ENCODE measurements around the gene ABCC8. TPM values are rescaled to one million over a fixed set of nuclear protein-coding genes. Genes with fewer than 3 reads are reported as not detected.

ABCC8 gene
- total and polyA plus RNA-seq, 5 donors from 2014 or later = not detected

DNA sequence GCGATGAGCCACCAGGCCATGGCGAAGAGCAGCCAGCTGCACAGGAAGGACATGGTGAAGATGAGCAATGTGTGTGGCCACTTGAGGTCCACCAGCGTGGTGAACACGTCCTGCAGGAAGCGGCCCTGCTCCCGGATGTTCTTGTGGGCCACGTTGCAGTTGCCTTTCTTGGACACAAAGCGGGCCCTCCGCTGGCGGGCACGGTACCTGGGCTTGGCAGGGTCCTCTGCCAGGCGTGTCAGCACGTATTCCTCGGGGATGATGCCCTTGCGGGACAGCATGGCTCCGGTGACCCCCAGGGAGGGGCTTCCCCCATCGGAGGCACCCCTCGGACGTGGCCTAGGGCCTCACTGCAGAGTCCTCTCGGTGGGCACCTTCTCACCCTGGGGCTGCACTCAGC lies 88.8 kb downstream of the ABCC8 start:
- no peaks in the 10 kb centered on the region for H3K9me3 ChIP-seq (ENCODE audit: control insufficient read depth in 2 of 2, low read length in 2 of 2)
- H3K27ac ChIP-seq (ENCODE audit: insufficient read depth, low read length, poor library complexity, severe bottlenecking) = no peak overlapping the region
- Mint-ChIP-seq H3K4me1 (peaks cover 0 to 14% (median 5%) of the 10 kb centered on the region in 4 donors), H3K4me3 (peak overlapping the region in 3 of 4 donors; percentile 77 to 84 (median 78)), H3K9me3 (no peaks in the 10 kb centered on the region), H3K27ac (no peak overlapping the region), H3K36me3 (no peaks in the 10 kb centered on the region), H3K27me3 (peaks cover 18% of the 10 kb centered on the region)
- H3K36me3 ChIP-seq (ENCODE audit: control insufficient read depth, insufficient read depth, low read length) = no peaks in the 10 kb centered on the region
- DNase-seq (no peak), ATAC-seq (ENCODE audit: low read depth in 2 of 2) (no peak)
- H3K4me3 ChIP-seq (ENCODE audit: low read depth, low read length) = no peak overlapping the region
- peaks cover 11% of the 10 kb centered on the region for H3K4me1 ChIP-seq (ENCODE audit: control insufficient read depth, insufficient read depth, low read length, poor library complexity, severe bottlenecking)
- no peaks in the 10 kb centered on the region for H3K27me3 ChIP-seq (ENCODE audit: control insufficient read depth, insufficient read depth, low read length)

DNA sequence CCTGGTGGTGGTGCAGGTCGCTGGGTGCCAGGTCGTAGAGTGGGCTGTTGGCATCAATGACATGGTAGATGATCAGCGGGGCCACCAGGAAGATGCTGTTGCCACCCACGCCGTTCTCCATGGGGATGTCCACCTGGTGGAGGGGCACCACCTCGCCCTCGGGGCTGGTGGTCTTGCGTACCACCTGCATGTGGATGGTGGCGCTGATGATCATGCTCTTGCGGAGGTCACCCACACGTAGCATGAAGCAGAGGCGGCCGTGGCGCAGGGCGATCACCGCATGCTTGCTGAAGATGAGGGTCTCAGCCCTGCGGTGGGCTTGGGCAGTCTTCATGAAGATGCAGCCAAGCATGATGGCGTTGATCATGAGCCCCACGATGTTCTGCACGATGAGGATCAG lies 89.4 kb downstream of the ABCC8 start:
- no peak overlapping the region for H3K27ac Mint-ChIP-seq

DNA sequence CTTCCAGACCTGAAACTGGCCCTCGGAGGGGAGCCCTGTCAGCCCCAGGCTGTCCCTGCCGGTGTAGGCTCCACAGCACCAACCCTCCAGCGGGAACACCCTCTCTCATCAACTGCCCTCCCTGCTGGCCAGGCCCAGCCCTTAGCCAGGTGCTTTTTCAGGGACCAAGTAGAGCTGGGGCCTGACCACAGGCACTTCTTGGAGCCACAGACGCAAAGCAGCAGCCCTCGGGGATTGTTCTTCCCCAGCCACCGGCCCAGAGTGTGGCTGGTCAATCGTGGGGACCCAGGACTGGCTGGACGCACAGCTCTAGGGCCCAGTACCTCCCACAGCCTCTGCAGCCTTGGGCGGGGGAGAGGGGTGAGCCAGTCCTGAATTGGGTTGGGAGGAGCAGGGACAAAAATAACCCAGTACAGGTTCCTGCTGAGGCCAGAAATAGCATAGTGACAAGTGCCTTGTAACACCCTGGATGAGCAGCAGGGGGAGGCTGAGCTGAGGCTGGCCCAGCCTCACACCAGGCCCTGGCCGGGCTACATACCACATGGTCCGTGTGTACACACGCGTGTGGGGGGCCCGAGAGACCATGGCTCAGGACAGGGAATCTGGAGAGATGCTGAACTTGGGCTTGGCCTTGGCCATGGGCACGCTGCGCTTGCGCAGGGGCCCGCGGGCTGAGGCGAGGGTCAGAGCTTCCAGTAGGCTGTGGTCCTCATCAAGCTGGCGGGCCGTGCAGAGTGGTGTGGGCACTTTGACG lies 90.1 kb downstream of the ABCC8 start:
- ATAC-seq (ENCODE audit: low read depth in 2 of 2) (no peak), DNase-seq (peak in 1 of 3 donors; percentile 65)
- no peaks in the 10 kb centered on the region for H3K9me3 Mint-ChIP-seq
- no peak overlapping the region for H3K27ac Mint-ChIP-seq
- peaks cover 11% of the 10 kb centered on the region for H3K4me1 ChIP-seq (ENCODE audit: control insufficient read depth, insufficient read depth, low read length, poor library complexity, severe bottlenecking)
- H3K36me3 ChIP-seq (ENCODE audit: control insufficient read depth, insufficient read depth, low read length) = no peaks in the 10 kb centered on the region
- peaks cover 0 to 14% (median 5%) of the 10 kb centered on the region in 4 donors for H3K4me1 Mint-ChIP-seq
- H3K27ac ChIP-seq (ENCODE audit: insufficient read depth, low read length, poor library complexity, severe bottlenecking) = no peak overlapping the region
- no peaks in the 10 kb centered on the region for H3K27me3 ChIP-seq (ENCODE audit: control insufficient read depth, insufficient read depth, low read length)
- no peaks in the 10 kb centered on the region for H3K9me3 ChIP-seq (ENCODE audit: control insufficient read depth in 2 of 2, low read length in 2 of 2)
- peak overlapping the region in 1 of 4 donors; percentile 35 for H3K4me3 Mint-ChIP-seq
- H3K4me3 ChIP-seq (ENCODE audit: low read depth, low read length) = no peak overlapping the region
- peaks cover 17% of the 10 kb centered on the region for H3K27me3 Mint-ChIP-seq
- no peaks in the 10 kb centered on the region for H3K36me3 Mint-ChIP-seq

More for the DNA sequence above, 89.4 kb downstream of the ABCC8 start:
- Mint-ChIP-seq H3K4me3 (peak overlapping the region in 3 of 4 donors; percentile 68 to 84 (median 69)), H3K36me3 (no peaks in the 10 kb centered on the region), H3K9me3 (no peaks in the 10 kb centered on the region), H3K27me3 (peaks cover 18% of the 10 kb centered on the region), H3K4me1 (peaks cover 0 to 14% (median 5%) of the 10 kb centered on the region in 4 donors)
- Histone ChIP-seq H3K4me3 (ENCODE audit: low read depth, low read length) (no peak overlapping the region), H3K4me1 (ENCODE audit: control insufficient read depth, insufficient read depth, low read length, poor library complexity, severe bottlenecking) (peaks cover 11% of the 10 kb centered on the region), H3K9me3 (ENCODE audit: control insufficient read depth in 2 of 2, low read length in 2 of 2) (no peaks in the 10 kb centered on the region), H3K27me3 (ENCODE audit: control insufficient read depth, insufficient read depth, low read length) (no peaks in the 10 kb centered on the region), H3K27ac (ENCODE audit: insufficient read depth, low read length, poor library complexity, severe bottlenecking) (no peak overlapping the region), H3K36me3 (ENCODE audit: control insufficient read depth, insufficient read depth, low read length) (no peaks in the 10 kb centered on the region)
- no peak for DNase-seq
- no peak for ATAC-seq (ENCODE audit: low read depth in 2 of 2)

DNA sequence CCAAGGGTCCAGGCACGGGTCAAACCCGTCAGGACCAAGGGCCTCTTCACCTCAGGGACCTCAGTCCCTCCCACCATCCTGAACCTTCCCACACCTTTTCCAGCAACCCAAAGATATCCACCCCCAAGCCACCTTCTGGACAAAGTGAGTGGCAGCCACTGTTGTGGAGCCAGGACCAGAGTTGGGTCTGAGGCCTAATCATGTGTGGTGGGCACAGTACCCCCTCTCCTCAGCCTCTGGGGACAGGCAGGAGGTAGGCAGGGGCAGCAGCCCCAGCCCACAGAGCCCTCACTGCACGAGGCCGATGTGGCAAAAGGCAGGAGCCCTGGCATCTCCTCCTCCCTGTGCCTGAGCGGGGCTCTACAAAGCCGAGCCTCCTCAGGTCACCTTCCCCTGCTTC lies 90.7 kb downstream of the ABCC8 start:
- H3K4me1 Mint-ChIP-seq = peaks cover 0 to 14% (median 5%) of the 10 kb centered on the region in 4 donors
- Histone ChIP-seq H3K36me3 (ENCODE audit: control insufficient read depth, insufficient read depth, low read length) (no peaks in the 10 kb centered on the region), H3K9me3 (ENCODE audit: control insufficient read depth in 2 of 2, low read length in 2 of 2) (no peaks in the 10 kb centered on the region), H3K4me3 (ENCODE audit: low read depth, low read length) (no peak overlapping the region), H3K27ac (ENCODE audit: insufficient read depth, low read length, poor library complexity, severe bottlenecking) (no peak overlapping the region), H3K4me1 (ENCODE audit: control insufficient read depth, insufficient read depth, low read length, poor library complexity, severe bottlenecking) (peaks cover 11% of the 10 kb centered on the region), H3K27me3 (ENCODE audit: control insufficient read depth, insufficient read depth, low read length) (no peaks in the 10 kb centered on the region)
- no peak overlapping the region for H3K27ac Mint-ChIP-seq
- H3K27me3 Mint-ChIP-seq = peaks cover 11% of the 10 kb centered on the region
- no peak overlapping the region for H3K4me3 Mint-ChIP-seq
- no peak for DNase-seq
- no peaks in the 10 kb centered on the region for H3K9me3 Mint-ChIP-seq
- H3K36me3 Mint-ChIP-seq = no peaks in the 10 kb centered on the region
- ATAC-seq (ENCODE audit: low read depth in 2 of 2) = no peak

DNA sequence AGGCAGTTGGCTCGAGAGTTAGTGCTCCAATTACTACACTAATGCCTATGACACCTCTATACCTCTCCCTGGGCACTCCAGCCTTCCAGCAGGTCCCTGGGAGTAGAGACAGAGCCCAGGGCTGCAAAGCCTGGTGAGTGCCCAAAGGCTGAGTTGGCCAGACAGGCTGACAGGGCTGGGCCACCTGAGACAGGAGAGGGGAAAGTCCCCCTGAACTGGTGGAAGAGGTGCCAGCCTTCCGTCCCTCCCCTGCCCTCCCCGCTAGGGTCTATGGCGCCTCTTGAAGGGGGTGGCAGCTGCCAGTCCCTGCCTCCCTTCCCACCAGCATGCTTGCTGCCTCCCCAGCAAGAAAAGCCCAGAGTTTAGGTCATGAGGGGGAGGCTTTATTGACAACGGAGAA lies 91.2 kb downstream of the ABCC8 start:
- no peak for DNase-seq
- Histone ChIP-seq H3K36me3 (ENCODE audit: control insufficient read depth, insufficient read depth, low read length) (no peaks in the 10 kb centered on the region), H3K4me1 (ENCODE audit: control insufficient read depth, insufficient read depth, low read length, poor library complexity, severe bottlenecking) (peaks cover 11% of the 10 kb centered on the region), H3K4me3 (ENCODE audit: low read depth, low read length) (no peak overlapping the region), H3K27me3 (ENCODE audit: control insufficient read depth, insufficient read depth, low read length) (no peaks in the 10 kb centered on the region), H3K27ac (ENCODE audit: insufficient read depth, low read length, poor library complexity, severe bottlenecking) (no peak overlapping the region), H3K9me3 (ENCODE audit: control insufficient read depth in 2 of 2, low read length in 2 of 2) (no peaks in the 10 kb centered on the region)
- Mint-ChIP-seq H3K27ac (no peak overlapping the region), H3K27me3 (peaks cover 10% of the 10 kb centered on the region), H3K4me3 (no peak overlapping the region), H3K9me3 (no peaks in the 10 kb centered on the region), H3K36me3 (no peaks in the 10 kb centered on the region), H3K4me1 (peaks cover 0 to 14% (median 5%) of the 10 kb centered on the region in 4 donors)
- no peak for ATAC-seq (ENCODE audit: low read depth in 2 of 2)

DNA sequence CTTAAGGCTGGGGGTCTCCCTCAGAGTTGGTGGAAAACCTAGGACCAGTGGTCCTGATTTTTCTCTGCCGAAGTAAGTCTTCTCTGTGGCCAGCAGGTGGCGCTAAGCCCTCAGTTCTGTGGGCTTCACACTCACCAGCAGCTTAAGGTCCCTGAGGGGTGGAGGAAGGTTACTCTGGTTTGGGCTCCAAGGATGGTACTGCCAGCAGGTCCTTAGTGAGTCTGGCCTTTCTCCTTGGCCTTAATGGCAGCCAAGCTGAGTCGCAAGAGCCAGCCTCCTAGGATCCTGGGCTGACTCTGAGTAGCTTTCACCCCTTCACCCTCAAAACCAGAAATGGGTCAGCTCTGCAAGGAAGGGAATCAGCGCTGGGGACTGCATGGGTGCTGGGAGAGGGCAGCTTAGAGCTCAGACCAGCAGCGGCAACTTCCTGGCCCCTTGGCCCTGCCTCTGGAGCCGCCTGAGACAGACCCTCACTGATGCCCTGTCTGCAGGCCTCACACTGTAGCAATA lies 92.6 kb downstream of the ABCC8 start:
- Histone ChIP-seq H3K4me1 (ENCODE audit: control insufficient read depth, insufficient read depth, low read length, poor library complexity, severe bottlenecking) (peaks cover 4% of the 10 kb centered on the region), H3K36me3 (ENCODE audit: control insufficient read depth, insufficient read depth, low read length) (no peaks in the 10 kb centered on the region), H3K9me3 (ENCODE audit: control insufficient read depth in 2 of 2, low read length in 2 of 2) (no peaks in the 10 kb centered on the region), H3K4me3 (ENCODE audit: low read depth, low read length) (no peak overlapping the region), H3K27me3 (ENCODE audit: control insufficient read depth, insufficient read depth, low read length) (no peaks in the 10 kb centered on the region), H3K27ac (ENCODE audit: insufficient read depth, low read length, poor library complexity, severe bottlenecking) (no peak overlapping the region)
- Mint-ChIP-seq H3K27ac (no peak overlapping the region), H3K9me3 (no peaks in the 10 kb centered on the region), H3K36me3 (no peaks in the 10 kb centered on the region), H3K4me3 (peak overlapping the region in 2 of 4 donors; percentile 22 to 44), H3K4me1 (peaks cover 0 to 8% (median 0%) of the 10 kb centered on the region in 4 donors), H3K27me3 (peaks cover 4% of the 10 kb centered on the region)
- DNase-seq = peak; percentile 62 to 87 (median 70)
- ATAC-seq (ENCODE audit: low read depth in 2 of 2) = peak; percentile 51 to 65

DNA sequence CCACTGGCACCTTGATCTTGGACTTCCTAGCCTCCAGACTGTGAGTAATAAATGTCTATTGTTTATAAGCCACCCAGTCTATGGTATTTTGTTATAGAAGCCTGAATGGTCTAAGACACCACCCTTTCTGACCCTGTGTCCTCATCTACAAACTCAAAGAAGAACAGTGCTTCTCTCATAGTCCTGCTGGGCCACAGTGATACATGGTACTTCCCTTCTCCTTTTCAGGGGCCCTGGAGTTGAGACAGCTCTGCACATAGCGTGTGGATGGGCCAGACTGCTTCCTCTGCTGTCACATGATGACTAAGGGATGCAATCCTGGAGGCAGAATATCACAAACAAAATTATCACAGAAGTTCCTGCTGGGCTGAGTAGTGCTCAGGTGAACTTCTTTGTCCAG lies 93.2 kb downstream of the ABCC8 start:
- H3K27me3 ChIP-seq (ENCODE audit: control insufficient read depth, insufficient read depth, low read length) = no peaks in the 10 kb centered on the region
- H3K27ac ChIP-seq (ENCODE audit: insufficient read depth, low read length, poor library complexity, severe bottlenecking) = no peak overlapping the region
- Mint-ChIP-seq H3K4me1 (peaks cover 0 to 5% (median 0%) of the 10 kb centered on the region in 4 donors), H3K9me3 (peaks cover 0 to under 1% (median 0%) of the 10 kb centered on the region in 7 donors), H3K36me3 (no peaks in the 10 kb centered on the region), H3K27ac (no peak overlapping the region), H3K27me3 (peaks cover 4% of the 10 kb centered on the region), H3K4me3 (peak overlapping the region in 1 of 4 donors; percentile 22)
- no peaks in the 10 kb centered on the region for H3K36me3 ChIP-seq (ENCODE audit: control insufficient read depth, insufficient read depth, low read length)
- DNase-seq (no peak), ATAC-seq (ENCODE audit: low read depth in 2 of 2) (peak in 1 of 2 donors; percentile 12)
- H3K4me1 ChIP-seq (ENCODE audit: control insufficient read depth, insufficient read depth, low read length, poor library complexity, severe bottlenecking) = peaks cover 1% of the 10 kb centered on the region
- no peaks in the 10 kb centered on the region for H3K9me3 ChIP-seq (ENCODE audit: control insufficient read depth in 2 of 2, low read length in 2 of 2)
- H3K4me3 ChIP-seq (ENCODE audit: low read depth, low read length) = no peak overlapping the region

All from CD4-positive, CD25-positive, alpha-beta regulatory T cell (primary cell).